ENCODE results near the gene BRCA2. TPM values are rescaled to one million over a fixed set of nuclear protein-coding genes. Genes with fewer than 3 reads are reported as not detected.
A peak's percentile ranks its signal among the peaks of the same experiment; 100 is the strongest.

BRCA2 gene
- total RNA-seq, 1 donor from 2014 or later = 3.4 TPM

DNA sequence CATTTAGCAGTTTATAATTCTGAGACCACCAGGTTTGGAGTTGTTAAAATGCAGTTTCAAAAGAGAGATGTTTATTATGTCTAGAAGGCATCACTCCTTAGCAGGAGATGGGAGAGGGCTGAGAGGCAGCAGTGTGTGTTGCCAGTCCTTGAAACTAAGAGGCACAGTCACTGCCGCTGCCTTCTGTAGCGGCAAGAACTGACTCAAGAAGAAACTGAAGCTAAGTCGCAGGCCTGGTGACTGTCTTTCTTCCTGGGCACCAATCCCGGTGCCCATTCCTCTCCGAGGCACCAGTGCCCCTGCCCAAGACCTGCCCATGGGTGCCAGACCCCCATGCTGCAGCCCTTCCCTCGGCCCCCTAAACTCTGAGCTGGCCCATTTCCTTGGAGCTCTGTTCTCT is 92.5 kb downstream of the BRCA2 start:
- H3K27me3 Mint-ChIP-seq (ENCODE audit: low read depth, unreplicated experiment) = peaks cover 2% of the 10 kb centered on the region

DNA sequence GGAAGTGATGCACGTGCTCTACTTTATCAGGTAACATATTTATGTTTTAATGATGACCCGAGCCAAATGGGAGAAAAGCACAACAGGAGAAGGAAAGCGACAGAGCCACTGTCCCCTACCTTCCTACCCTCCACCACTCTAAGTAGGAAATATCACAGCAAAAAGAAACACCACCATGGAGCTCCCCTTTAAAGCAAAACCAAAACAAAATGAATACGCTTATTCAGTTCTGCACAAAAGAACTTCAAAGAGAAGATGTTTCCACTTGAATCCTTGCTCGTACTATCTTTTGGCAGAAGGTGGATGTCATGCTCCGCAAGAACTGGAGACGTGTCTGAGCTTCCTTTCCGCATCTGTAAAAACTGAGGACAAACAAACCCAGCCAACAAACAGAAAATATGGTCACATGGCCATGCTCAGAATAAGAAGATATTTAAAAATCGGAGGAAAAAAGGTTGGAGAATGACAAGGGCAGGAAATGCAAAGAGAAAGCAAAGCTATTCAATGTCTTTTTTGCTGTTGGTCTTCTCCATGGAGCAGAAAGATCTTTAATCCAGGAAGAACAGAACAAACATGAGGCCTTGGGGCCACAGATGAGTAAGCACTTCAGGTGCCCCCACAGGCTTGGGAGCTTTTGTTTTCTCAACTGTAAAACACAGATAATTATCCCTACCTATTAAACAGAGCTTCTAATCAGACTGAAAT is 93.1 kb downstream of the BRCA2 start:
- Mint-ChIP-seq H3K27ac (ENCODE audit: unreplicated experiment) (no peak overlapping the region), H3K4me1 (ENCODE audit: low read depth, unreplicated experiment) (peaks cover 7% of the 10 kb centered on the region), H3K27me3 (ENCODE audit: low read depth, unreplicated experiment) (peaks cover 2% of the 10 kb centered on the region), H3K9me3 (ENCODE audit: unreplicated experiment) (no peaks in the 10 kb centered on the region), H3K36me3 (ENCODE audit: low read depth, unreplicated experiment) (no peaks in the 10 kb centered on the region), H3K4me3 (ENCODE audit: unreplicated experiment) (no peak overlapping the region)
- no peaks in the 10 kb centered on the region for H4K20me1 ChIP-seq (ENCODE audit: insufficient read depth, low read length)
- no peaks in the 10 kb centered on the region for H3K36me3 ChIP-seq (ENCODE audit: insufficient read depth, low read length)
- no peaks in the 10 kb centered on the region for H3K9me3 ChIP-seq (ENCODE audit: insufficient read depth, low read depth, low read length)
- H2AFZ ChIP-seq (ENCODE audit: low read depth, low read length) = no peak overlapping the region
- H3K4me3 ChIP-seq (ENCODE audit: insufficient read depth, low read depth, low read length) = no peak overlapping the region
- no peak for TF ChIP-seq EZH2 (IDR thresholded peaks at IDR 0.05; ENCODE audit: insufficient read depth, low read length)
- H3K9ac ChIP-seq (ENCODE audit: low read length) = no peak overlapping the region
- no peak overlapping the region for H3K4me2 ChIP-seq (ENCODE audit: low read length)
- no peaks in the 10 kb centered on the region for H3K79me2 ChIP-seq (ENCODE audit: insufficient read depth, low read length)
- no peak overlapping the region for H3K27ac ChIP-seq (ENCODE audit: low read depth, low read length)
- peaks cover 14% of the 10 kb centered on the region for H3K4me1 ChIP-seq (ENCODE audit: insufficient read depth, low read length)
- FAIRE-seq = no peak
- H3K27me3 ChIP-seq (ENCODE audit: insufficient read depth, low read length) = no peaks in the 10 kb centered on the region
- no peak for DNase-seq (ENCODE audit: low read depth)

More for the DNA sequence above, 92.5 kb downstream of the BRCA2 start:
- Histone ChIP-seq H3K27me3 (ENCODE audit: insufficient read depth, low read length) (no peaks in the 10 kb centered on the region), H3K27ac (ENCODE audit: low read depth, low read length) (no peak overlapping the region), H2AFZ (ENCODE audit: low read depth, low read length) (no peak overlapping the region), H3K79me2 (ENCODE audit: insufficient read depth, low read length) (no peaks in the 10 kb centered on the region), H3K4me3 (ENCODE audit: insufficient read depth, low read depth, low read length) (no peak overlapping the region), H3K36me3 (ENCODE audit: insufficient read depth, low read length) (no peaks in the 10 kb centered on the region), H4K20me1 (ENCODE audit: insufficient read depth, low read length) (no peaks in the 10 kb centered on the region), H3K9me3 (ENCODE audit: insufficient read depth, low read depth, low read length) (no peaks in the 10 kb centered on the region), H3K9ac (ENCODE audit: low read length) (no peak overlapping the region), H3K4me1 (ENCODE audit: insufficient read depth, low read length) (peaks cover 14% of the 10 kb centered on the region), H3K4me2 (ENCODE audit: low read length) (no peak overlapping the region)
- TF ChIP-seq, protein P1, sequence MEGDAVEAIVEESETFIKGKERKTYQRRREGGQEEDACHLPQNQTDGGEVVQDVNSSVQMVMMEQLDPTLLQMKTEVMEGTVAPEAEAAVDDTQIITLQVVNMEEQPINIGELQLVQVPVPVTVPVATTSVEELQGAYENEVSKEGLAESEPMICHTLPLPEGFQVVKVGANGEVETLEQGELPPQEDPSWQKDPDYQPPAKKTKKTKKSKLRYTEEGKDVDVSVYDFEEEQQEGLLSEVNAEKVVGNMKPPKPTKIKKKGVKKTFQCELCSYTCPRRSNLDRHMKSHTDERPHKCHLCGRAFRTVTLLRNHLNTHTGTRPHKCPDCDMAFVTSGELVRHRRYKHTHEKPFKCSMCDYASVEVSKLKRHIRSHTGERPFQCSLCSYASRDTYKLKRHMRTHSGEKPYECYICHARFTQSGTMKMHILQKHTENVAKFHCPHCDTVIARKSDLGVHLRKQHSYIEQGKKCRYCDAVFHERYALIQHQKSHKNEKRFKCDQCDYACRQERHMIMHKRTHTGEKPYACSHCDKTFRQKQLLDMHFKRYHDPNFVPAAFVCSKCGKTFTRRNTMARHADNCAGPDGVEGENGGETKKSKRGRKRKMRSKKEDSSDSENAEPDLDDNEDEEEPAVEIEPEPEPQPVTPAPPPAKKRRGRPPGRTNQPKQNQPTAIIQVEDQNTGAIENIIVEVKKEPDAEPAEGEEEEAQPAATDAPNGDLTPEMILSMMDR (IDR thresholded peaks at IDR 0.05; ENCODE audit: insufficient read depth, low read depth, low read length) = no peak
- TF ChIP-seq EZH2 (IDR thresholded peaks at IDR 0.05; ENCODE audit: insufficient read depth, low read length) = no peak
- Mint-ChIP-seq H3K4me3 (ENCODE audit: unreplicated experiment) (no peak overlapping the region), H3K4me1 (ENCODE audit: low read depth, unreplicated experiment) (peaks cover 7% of the 10 kb centered on the region), H3K9me3 (ENCODE audit: unreplicated experiment) (no peaks in the 10 kb centered on the region), H3K27ac (ENCODE audit: unreplicated experiment) (no peak overlapping the region), H3K36me3 (ENCODE audit: low read depth, unreplicated experiment) (no peaks in the 10 kb centered on the region)
- DNase-seq (ENCODE audit: low read depth) = no peak
- no peak for FAIRE-seq

DNA sequence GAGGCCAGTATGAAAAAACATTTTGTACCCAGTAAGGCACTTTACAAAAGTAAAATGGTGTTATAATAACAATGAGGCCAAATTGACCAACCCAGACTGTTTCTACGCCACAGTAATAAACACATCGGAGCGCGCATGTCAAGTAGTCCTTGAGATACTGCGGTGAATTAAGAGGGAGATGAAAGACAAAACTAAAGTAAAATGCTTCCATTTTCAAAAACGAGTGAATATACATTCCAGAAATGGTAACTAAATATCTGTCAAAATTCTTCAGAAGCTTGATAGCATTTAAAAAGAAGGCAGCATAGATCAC is 93.6 kb downstream of the BRCA2 start:
- no peaks in the 10 kb centered on the region for H3K9me3 Mint-ChIP-seq (ENCODE audit: unreplicated experiment)
- peaks cover 2% of the 10 kb centered on the region for H3K27me3 Mint-ChIP-seq (ENCODE audit: low read depth, unreplicated experiment)
- FAIRE-seq = no peak

More for the DNA sequence above, 93.6 kb downstream of the BRCA2 start:
- Mint-ChIP-seq H3K27ac (ENCODE audit: unreplicated experiment) (no peak overlapping the region), H3K4me3 (ENCODE audit: unreplicated experiment) (no peak overlapping the region), H3K4me1 (ENCODE audit: low read depth, unreplicated experiment) (peaks cover 7% of the 10 kb centered on the region), H3K36me3 (ENCODE audit: low read depth, unreplicated experiment) (no peaks in the 10 kb centered on the region)
- Histone ChIP-seq H3K79me2 (ENCODE audit: insufficient read depth, low read length) (no peaks in the 10 kb centered on the region), H3K36me3 (ENCODE audit: insufficient read depth, low read length) (no peaks in the 10 kb centered on the region), H4K20me1 (ENCODE audit: insufficient read depth, low read length) (no peaks in the 10 kb centered on the region), H3K4me1 (ENCODE audit: insufficient read depth, low read length) (peaks cover 14% of the 10 kb centered on the region), H2AFZ (ENCODE audit: low read depth, low read length) (no peak overlapping the region), H3K27me3 (ENCODE audit: insufficient read depth, low read length) (no peaks in the 10 kb centered on the region), H3K9me3 (ENCODE audit: insufficient read depth, low read depth, low read length) (no peaks in the 10 kb centered on the region), H3K4me2 (ENCODE audit: low read length) (peak overlapping the region; percentile 82), H3K9ac (ENCODE audit: low read length) (no peak overlapping the region), H3K27ac (ENCODE audit: low read depth, low read length) (no peak overlapping the region), H3K4me3 (ENCODE audit: insufficient read depth, low read depth, low read length) (no peak overlapping the region)
- no peak for DNase-seq (ENCODE audit: low read depth)
- TF ChIP-seq EZH2 (IDR thresholded peaks at IDR 0.05; ENCODE audit: insufficient read depth, low read length) = no peak
- TF ChIP-seq, protein P1 (IDR thresholded peaks at IDR 0.05; ENCODE audit: insufficient read depth, low read depth, low read length) = no peak
